ENCODE data around the gene ITGA3.

ITGA3 gene

DNA sequence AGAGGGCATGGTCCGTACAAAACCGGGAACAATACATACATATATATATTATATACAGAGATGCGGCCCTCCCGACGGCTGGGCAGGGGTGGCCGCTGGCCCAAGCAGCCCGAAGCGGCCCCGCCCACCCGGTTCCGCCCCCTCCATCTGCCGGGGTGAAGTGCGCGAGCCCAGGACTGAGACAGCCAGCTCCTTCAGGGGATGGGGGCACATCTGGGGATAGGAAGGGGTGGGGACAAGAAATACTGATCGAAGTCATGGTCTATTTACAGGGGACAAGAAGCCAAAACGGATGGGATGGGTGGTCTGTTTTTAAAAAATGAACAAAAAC lies 77.8 kb downstream of the ITGA3 start:
- H3K27ac ChIP-seq (ENCODE audit: low read depth, low read length) = no peak overlapping the region
- no peaks in the 10 kb centered on the region for H3K27me3 ChIP-seq (ENCODE audit: low read length)
- no peak for TF ChIP-seq EZH2phosphoT487 (conservative IDR thresholded peaks at IDR 0.05; ENCODE audit: low read length)
- TF ChIP-seq, protein P1, sequence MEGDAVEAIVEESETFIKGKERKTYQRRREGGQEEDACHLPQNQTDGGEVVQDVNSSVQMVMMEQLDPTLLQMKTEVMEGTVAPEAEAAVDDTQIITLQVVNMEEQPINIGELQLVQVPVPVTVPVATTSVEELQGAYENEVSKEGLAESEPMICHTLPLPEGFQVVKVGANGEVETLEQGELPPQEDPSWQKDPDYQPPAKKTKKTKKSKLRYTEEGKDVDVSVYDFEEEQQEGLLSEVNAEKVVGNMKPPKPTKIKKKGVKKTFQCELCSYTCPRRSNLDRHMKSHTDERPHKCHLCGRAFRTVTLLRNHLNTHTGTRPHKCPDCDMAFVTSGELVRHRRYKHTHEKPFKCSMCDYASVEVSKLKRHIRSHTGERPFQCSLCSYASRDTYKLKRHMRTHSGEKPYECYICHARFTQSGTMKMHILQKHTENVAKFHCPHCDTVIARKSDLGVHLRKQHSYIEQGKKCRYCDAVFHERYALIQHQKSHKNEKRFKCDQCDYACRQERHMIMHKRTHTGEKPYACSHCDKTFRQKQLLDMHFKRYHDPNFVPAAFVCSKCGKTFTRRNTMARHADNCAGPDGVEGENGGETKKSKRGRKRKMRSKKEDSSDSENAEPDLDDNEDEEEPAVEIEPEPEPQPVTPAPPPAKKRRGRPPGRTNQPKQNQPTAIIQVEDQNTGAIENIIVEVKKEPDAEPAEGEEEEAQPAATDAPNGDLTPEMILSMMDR (IDR thresholded peaks at IDR 0.05; ENCODE audit: insufficient read depth, low read length, poor library complexity, severe bottlenecking) = no peak
- H2AFZ ChIP-seq (ENCODE audit: low read depth, low read length, severe bottlenecking) = no peak overlapping the region
- no peak overlapping the region for H3K4me2 ChIP-seq (ENCODE audit: low read depth, low read length, poor library complexity, severe bottlenecking)
- no peaks in the 10 kb centered on the region for H3K79me2 ChIP-seq (ENCODE audit: insufficient read depth, low read length)
- no peaks in the 10 kb centered on the region for H3K9me2 ChIP-seq (replicated peaks; ENCODE audit: insufficient read depth, low read length)
- no peak overlapping the region for H3K4me3 ChIP-seq (ENCODE audit: insufficient read depth, low read length, poor library complexity, severe bottlenecking)
- peaks cover 6% of the 10 kb centered on the region; the same call in 1 of the 2 replicates for H3K36me3 ChIP-seq (ENCODE audit: low read length)
- H4K20me1 ChIP-seq (ENCODE audit: low read depth, low read length) = no peaks in the 10 kb centered on the region
- H3F3A ChIP-seq (ENCODE audit: insufficient read depth) = 0 out of 2 replicates have a peak, but pooled peaks cover 4% of the 10 kb centered on the region
- no peak overlapping the region for H3K9ac ChIP-seq (ENCODE audit: low read length)
- H3K9me3 ChIP-seq (ENCODE audit: insufficient read depth, low read length) = no peaks in the 10 kb centered on the region

DNA sequence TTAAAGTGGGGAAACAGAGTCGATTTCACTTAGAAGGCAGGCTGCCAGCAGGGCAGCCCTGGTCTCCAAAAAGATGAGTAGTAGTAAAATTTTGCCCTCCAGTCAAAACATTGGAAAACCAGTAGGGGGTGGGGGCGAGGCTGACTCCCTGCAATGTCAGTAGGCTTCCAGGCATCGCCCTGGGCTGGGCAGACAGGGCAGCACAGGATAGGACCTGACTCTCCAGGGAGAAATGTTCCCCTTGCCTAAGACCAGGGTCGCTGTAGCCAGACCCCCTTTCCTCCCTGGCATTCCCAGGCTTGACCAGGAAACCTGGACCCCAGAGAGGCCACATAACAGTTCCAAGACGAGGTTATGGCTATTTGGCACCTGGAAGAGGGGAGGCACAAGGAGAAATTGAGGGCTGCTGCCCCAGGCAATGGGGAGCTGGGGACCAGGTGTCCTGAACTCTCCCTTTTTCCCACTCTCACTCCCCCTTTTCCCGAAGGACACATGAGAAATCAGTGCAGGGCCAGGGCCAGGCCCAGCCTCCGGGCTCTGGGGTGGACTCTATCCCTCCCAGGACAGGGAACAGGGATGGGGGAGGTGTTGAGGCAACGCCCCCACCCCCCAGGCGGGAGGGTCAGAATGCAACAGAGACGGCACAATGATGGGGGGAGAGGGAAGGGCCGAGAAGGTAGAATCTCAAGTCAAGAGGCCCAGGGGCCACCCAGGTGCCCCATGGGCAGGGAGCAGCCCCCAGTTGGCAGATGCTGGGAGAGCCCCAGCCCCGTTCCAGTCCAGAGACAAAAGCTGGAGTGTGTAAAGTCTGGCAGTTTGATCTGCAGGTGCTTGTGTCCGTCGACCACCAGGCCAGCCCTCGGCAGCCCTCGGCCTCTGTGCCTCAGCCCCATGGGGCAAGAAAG lies 78.5 kb downstream of the ITGA3 start:
- TF ChIP-seq, protein P1 (IDR thresholded peaks at IDR 0.05; ENCODE audit: insufficient read depth, low read length, poor library complexity, severe bottlenecking) = no peak
- no peak for TF ChIP-seq EZH2phosphoT487 (conservative IDR thresholded peaks at IDR 0.05; ENCODE audit: low read length)
- no peaks in the 10 kb centered on the region for H3K9me3 ChIP-seq (ENCODE audit: insufficient read depth, low read length)
- no peaks in the 10 kb centered on the region for H3K79me2 ChIP-seq (ENCODE audit: insufficient read depth, low read length)
- H3K4me2 ChIP-seq (ENCODE audit: low read depth, low read length, poor library complexity, severe bottlenecking) = no peak overlapping the region
- H3K9me2 ChIP-seq (replicated peaks; ENCODE audit: insufficient read depth, low read length) = no peaks in the 10 kb centered on the region
- H3K27ac ChIP-seq (ENCODE audit: low read depth, low read length) = no peak overlapping the region
- H3K27me3 ChIP-seq (ENCODE audit: low read length) = no peaks in the 10 kb centered on the region
- no peak overlapping the region for H2AFZ ChIP-seq (ENCODE audit: low read depth, low read length, severe bottlenecking)
- no peak overlapping the region for H3K4me3 ChIP-seq (ENCODE audit: insufficient read depth, low read length, poor library complexity, severe bottlenecking)
- H3F3A ChIP-seq (ENCODE audit: insufficient read depth) = 0 out of 2 replicates have a peak, but pooled peaks cover 4% of the 10 kb centered on the region
- peaks cover 13% of the 10 kb centered on the region for H3K36me3 ChIP-seq (ENCODE audit: low read length)
- no peaks in the 10 kb centered on the region for H4K20me1 ChIP-seq (ENCODE audit: low read depth, low read length)
- H3K9ac ChIP-seq (ENCODE audit: low read length) = no peak overlapping the region

DNA sequence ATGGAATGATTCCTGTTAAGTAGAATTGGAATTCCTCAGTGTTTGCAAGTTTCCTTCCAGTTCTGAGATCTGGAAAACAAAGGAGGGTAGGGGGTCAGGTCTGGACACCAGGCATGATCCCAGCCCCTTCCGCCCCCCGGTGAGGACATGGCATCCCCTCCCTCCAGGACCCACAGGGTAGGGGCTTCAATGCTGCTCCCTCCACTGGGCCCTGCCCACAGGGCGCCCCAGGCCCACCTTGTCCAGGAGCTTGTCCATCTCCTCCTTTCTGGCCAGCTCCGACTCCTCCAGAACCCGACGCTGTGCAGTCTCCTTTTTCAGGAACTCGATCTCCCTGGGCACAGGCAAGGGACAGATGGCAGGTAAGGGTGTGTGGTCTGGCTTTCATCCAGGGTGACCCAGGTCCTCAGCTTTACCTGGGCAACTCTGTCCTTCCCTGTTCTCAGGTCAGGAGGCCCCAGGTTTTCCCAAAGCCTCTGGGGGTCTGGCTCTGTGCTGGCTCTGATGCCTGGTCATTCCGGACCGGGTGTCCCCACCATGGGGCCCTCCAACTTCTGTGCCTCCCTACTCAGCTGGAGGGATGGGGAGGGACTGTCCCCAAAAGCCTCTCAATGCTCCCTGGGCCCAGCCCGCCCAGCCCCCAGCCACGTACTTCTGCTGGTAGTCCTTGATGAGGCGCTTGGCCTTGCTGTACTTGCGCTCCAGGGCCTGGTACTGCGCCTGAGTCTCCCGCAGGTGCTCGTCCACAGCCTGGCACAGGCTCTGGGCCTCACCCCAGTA lies 79.6 kb downstream of the ITGA3 start:
- TF ChIP-seq, protein P1 (IDR thresholded peaks at IDR 0.05; ENCODE audit: insufficient read depth, low read length, poor library complexity, severe bottlenecking) = no peak
- no peak for TF ChIP-seq EZH2phosphoT487 (conservative IDR thresholded peaks at IDR 0.05; ENCODE audit: low read length)
- H3K27ac ChIP-seq (ENCODE audit: low read depth, low read length) = no peak overlapping the region
- no peak overlapping the region for H2AFZ ChIP-seq (ENCODE audit: low read depth, low read length, severe bottlenecking)
- H3K4me2 ChIP-seq (ENCODE audit: low read depth, low read length, poor library complexity, severe bottlenecking) = no peak overlapping the region
- H3K4me3 ChIP-seq (ENCODE audit: insufficient read depth, low read length, poor library complexity, severe bottlenecking) = no peak overlapping the region
- H3K9me3 ChIP-seq (ENCODE audit: insufficient read depth, low read length) = no peaks in the 10 kb centered on the region
- no peak overlapping the region for H3K9ac ChIP-seq (ENCODE audit: low read length)
- H3K36me3 ChIP-seq (ENCODE audit: low read length) = peaks cover 15% of the 10 kb centered on the region
- H3K9me2 ChIP-seq (replicated peaks; ENCODE audit: insufficient read depth, low read length) = no peaks in the 10 kb centered on the region
- no peaks in the 10 kb centered on the region for H3K27me3 ChIP-seq (ENCODE audit: low read length)
- no peaks in the 10 kb centered on the region for H4K20me1 ChIP-seq (ENCODE audit: low read depth, low read length)
- H3F3A ChIP-seq (ENCODE audit: insufficient read depth) = 0 out of 2 replicates have a peak, but pooled peaks cover 4% of the 10 kb centered on the region
- H3K79me2 ChIP-seq (ENCODE audit: insufficient read depth, low read length) = no peaks in the 10 kb centered on the region

All from SU-DHL-6 (cell line).